Trophoblast cell (in vitro differentiated cells and primary cell): ENCODE data around the gene KLHDC9. TPM values are rescaled to one million over a fixed set of nuclear protein-coding genes. Genes with fewer than 3 reads are reported as not detected.

Experiments
- DNase-seq, 2 donors: peaks; one replicate each; pipeline ENCODE4 v3.0.0-alpha.2; 2016
- H2AFZ ChIP-seq: 2 replicates; pipeline ENCODE4 v1.6.1; 2013; ENCODE audit warnings: low read length, moderate library complexity, mild to moderate bottlenecking; ENCODE audit not compliant: insufficient read depth, poor library complexity
- H2AK5ac ChIP-seq: 2 replicates; pipeline ENCODE4 v1.6.1; 2013; ENCODE audit warnings: mild to moderate bottlenecking, low read length
- H2BK120ac ChIP-seq: 2 replicates; pipeline ENCODE4 v1.6.1; 2013; ENCODE audit warnings: low read length, mild to moderate bottlenecking, moderate library complexity; ENCODE audit not compliant: insufficient read depth, poor library complexity
- H2BK12ac ChIP-seq: 2 replicates; pipeline ENCODE4 v1.6.1; 2013; ENCODE audit warnings: mild to moderate bottlenecking, low read length, moderate library complexity
- H2BK5ac ChIP-seq: 2 replicates; pipeline ENCODE4 v1.6.1; 2013; ENCODE audit warnings: low read length, low read depth, moderate library complexity, mild to moderate bottlenecking; ENCODE audit not compliant: poor library complexity
- H3K14ac ChIP-seq: 2 replicates; pipeline ENCODE4 v1.6.1; 2013; ENCODE audit warnings: mild to moderate bottlenecking, low read length
- H3K18ac ChIP-seq: 2 replicates; pipeline ENCODE4 v1.6.1; 2013; ENCODE audit warnings: mild to moderate bottlenecking, low read length
- H3K23ac ChIP-seq: 2 replicates; pipeline ENCODE4 v1.6.1; 2013; ENCODE audit warnings: low read length
- H3K27ac ChIP-seq: 2 replicates; pipeline ENCODE4 v1.5.1; 2013; ENCODE audit warnings: low read depth, mild to moderate bottlenecking, inconsistent platforms, low read length, moderate library complexity
- H3K27me3 ChIP-seq: 2 replicates; pipeline ENCODE4 v1.6.1; 2013; ENCODE audit warnings: inconsistent platforms, mild to moderate bottlenecking, low read length, moderate library complexity; ENCODE audit not compliant: insufficient read depth
- H3K36me3 ChIP-seq, 2 experiments: 1 replicate in 1 of 2; 2 replicates in 1 of 2; pipeline ENCODE4 v1.6.1; 2013; ENCODE audit warnings: low read length in 2 of 2, mild to moderate bottlenecking in 2 of 2, moderate library complexity in 1 of 2; ENCODE audit not compliant: insufficient read depth in 2 of 2, control insufficient read depth in 1 of 2
- H3K4ac ChIP-seq: 2 replicates; pipeline ENCODE4 v1.6.1; 2013; ENCODE audit warnings: low read depth, mild to moderate bottlenecking, low read length, moderate library complexity
- H3K4me1 ChIP-seq, 2 experiments: 1 replicate in 1 of 2; 2 replicates in 1 of 2; pipeline ENCODE4 v1.6.1; 2013; ENCODE audit warnings: low read length in 2 of 2, mild to moderate bottlenecking in 2 of 2, moderate library complexity in 1 of 2; ENCODE audit not compliant: insufficient read depth in 2 of 2, control insufficient read depth in 1 of 2
- H3K4me2 ChIP-seq: 2 replicates; pipeline ENCODE4 v1.6.1; 2013; ENCODE audit warnings: inconsistent platforms, mild to moderate bottlenecking, low read length, moderate library complexity
- H3K4me3 ChIP-seq: 2 replicates; pipeline ENCODE4 v1.5.1; 2013; ENCODE audit warnings: mild to moderate bottlenecking, low read depth, low read length, inconsistent platforms
- H3K79me1 ChIP-seq: one replicate; pipeline ENCODE4 v1.6.1; 2013; ENCODE audit warnings: low read length
- H3K79me2 ChIP-seq: 2 replicates; pipeline ENCODE4 v1.6.1; 2013; ENCODE audit warnings: low read length, mild to moderate bottlenecking; ENCODE audit not compliant: control insufficient read depth, insufficient read depth, poor library complexity
- H3K9ac ChIP-seq: 2 replicates; pipeline ENCODE4 v1.6.1; 2013; ENCODE audit warnings: mild to moderate bottlenecking, low read length
- H3K9me3 ChIP-seq: 2 replicates; pipeline ENCODE4 v1.6.1; 2013; ENCODE audit warnings: low read depth, mild to moderate bottlenecking, control low read depth, inconsistent platforms, low read length; ENCODE audit not compliant: insufficient read depth
- H4K12ac ChIP-seq: 2 replicates; pipeline ENCODE4 v1.6.1; 2013; ENCODE audit warnings: low read depth, mild to moderate bottlenecking, low read length, moderate library complexity
- H4K8ac ChIP-seq: 2 replicates; pipeline ENCODE4 v1.6.1; 2013; ENCODE audit warnings: low read depth, mild to moderate bottlenecking, low read length, moderate library complexity
- H4K91ac ChIP-seq: one replicate; pipeline ENCODE4 v1.6.1; 2013; ENCODE audit warnings: low read depth, mild to moderate bottlenecking, low read length, moderate library complexity
- WGBS: extraction: QIAGEN DNeasy Blood & Tissue Kit; methylation state at CpG from one replicate; pipeline ENCODE4 v1.1.7; 2013; ENCODE audit warnings: missing lambda C conversion rate; ENCODE audit not compliant: insufficient read length, insufficient coverage; ENCODE audit errors: extremely low coverage; 5-methylcytosine and 5-hydroxymethylcytosine counted together
- polyA plus RNA-seq: library from polyadenylated mRNA; stranded (reverse); fragments of 200-250 nt; gene quantifications from 2 replicates; pipeline ENCODE4 v1.2.3, GENCODE V29; 2013

Gene KLHDC9
- polyA plus RNA-seq = 4.0 and 4.5 TPM in 2 replicates

DNA sequence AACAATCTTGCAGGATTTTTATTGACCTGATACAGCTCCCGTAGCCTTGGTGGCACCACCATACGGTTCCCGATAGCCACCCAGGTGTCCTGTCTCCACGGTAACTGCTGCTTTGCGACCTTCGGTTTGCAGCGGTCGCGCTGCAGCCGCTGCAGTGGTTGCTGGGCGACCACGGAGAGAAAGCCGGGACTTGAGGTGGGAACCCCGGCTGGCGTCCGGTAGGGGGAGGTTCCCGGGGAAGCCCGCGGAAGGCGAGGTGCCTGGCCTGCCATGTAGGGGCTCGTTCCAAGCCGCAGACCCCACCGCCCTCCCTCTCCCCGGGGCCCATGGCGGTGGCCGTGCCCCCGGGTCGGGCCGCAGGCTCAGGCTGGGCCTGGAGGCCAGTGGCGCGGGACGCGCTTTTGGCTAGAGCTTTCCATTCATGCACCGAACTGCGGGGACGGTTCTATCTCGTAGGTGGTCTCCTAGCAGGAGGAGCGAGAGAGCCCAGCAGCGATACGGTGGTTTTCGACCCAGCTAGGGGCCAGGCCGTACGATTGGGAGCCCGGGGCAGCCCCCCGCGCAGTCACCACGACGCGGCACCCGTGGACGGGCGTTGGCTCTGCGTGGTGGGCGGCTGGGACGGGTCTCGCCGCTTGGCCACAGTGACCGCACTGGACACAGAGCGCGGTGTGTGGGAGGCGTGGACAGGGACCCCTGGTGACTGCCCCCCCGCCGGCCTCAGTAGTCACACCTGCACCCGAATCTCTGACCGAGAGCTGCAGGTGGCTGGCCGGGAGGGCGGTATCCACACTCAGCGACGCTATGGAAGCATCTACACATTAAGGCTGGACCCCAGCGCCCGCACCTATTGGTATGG lies at the start of gene KLHDC9:
Gene KLHDC9 (plus strand): TSS at position 152 of the 859 bp plus-strand sequence. CDS start 175 bp downstream, at position 327.
- Histone ChIP-seq H3K79me2 (peaks cover 3% of the 10 kb centered on the region), H2BK120ac (peak within 1 kb of the TSS; percentile 35), H3K36me3 (peaks cover 12 to 21% of the 10 kb centered on the region in 2 experiments), H3K9me3 (no peaks in the 10 kb centered on the region), H3K9ac (peak within 1 kb of the TSS; percentile 82), H3K4me1 (peaks cover 10 to 11% of the 10 kb centered on the region in 2 experiments), H3K23ac (no peak within 1 kb of the TSS), H3K27me3 (no peaks in the 10 kb centered on the region), H3K18ac (peak within 1 kb of the TSS; percentile 76), H4K8ac (peak within 1 kb of the TSS; percentile 69), H2BK5ac (peak within 1 kb of the TSS; percentile 51), H3K79me1 (peaks cover 13% of the 10 kb centered on the region), H2BK12ac (peak within 1 kb of the TSS; percentile 78), H3K14ac (peak within 1 kb of the TSS; percentile 73), H4K91ac (peak within 1 kb of the TSS; percentile 87), H3K4me2 (peak within 1 kb of the TSS; percentile 92), H4K12ac (peak within 1 kb of the TSS; percentile 56), H2AFZ (peak within 1 kb of the TSS; percentile 63), H3K4ac (peak within 1 kb of the TSS; percentile 1), H3K4me3 (peak within 1 kb of the TSS; percentile 87), H3K27ac (peak within 1 kb of the TSS; percentile 1), H2AK5ac (peak within 1 kb of the TSS; percentile 12)
- DNase-seq = peak in 1 of 2 donors; percentile 68
- no CpG with 5 or more reads among the region's 71 CpGs for WGBS

- peaks cover 12% of the 10 kb centered on the region for H3K79me1 ChIP-seq
- no peak for DNase-seq
- H3K4ac ChIP-seq = no peak overlapping the region
- H3K4me1 ChIP-seq = peaks cover 4% of the 10 kb centered on the region in 2 experiments
- H2BK5ac ChIP-seq = no peak overlapping the region
- H3K23ac ChIP-seq = no peak overlapping the region
- no peak overlapping the region for H4K91ac ChIP-seq
- no CpG with 5 or more reads among the region's 5 CpGs for WGBS
- no peak overlapping the region for H3K4me3 ChIP-seq
- H3K9me3 ChIP-seq = peaks cover 16% of the 10 kb centered on the region
- no peak overlapping the region for H4K8ac ChIP-seq
- H4K12ac ChIP-seq = no peak overlapping the region
- H3K9ac ChIP-seq = no peak overlapping the region
- H3K27me3 ChIP-seq = no peaks in the 10 kb centered on the region
- H3K18ac ChIP-seq = no peak overlapping the region
- H2BK120ac ChIP-seq = no peak overlapping the region
- peaks cover 9% of the 10 kb centered on the region for H3K79me2 ChIP-seq
- H2AK5ac ChIP-seq = no peak overlapping the region
- no peak overlapping the region for H2AFZ ChIP-seq
- no peak overlapping the region for H3K14ac ChIP-seq
- H2BK12ac ChIP-seq = no peak overlapping the region
- H3K27ac ChIP-seq = no peak overlapping the region
- peaks cover 0 to 4% of the 10 kb centered on the region in 2 experiments for H3K36me3 ChIP-seq
- H3K4me2 ChIP-seq = no peak overlapping the region
Measured at GRCh38 chr1:161048949-161049722, 49.0 kb upstream of the KLHDC9 start.

DNA sequence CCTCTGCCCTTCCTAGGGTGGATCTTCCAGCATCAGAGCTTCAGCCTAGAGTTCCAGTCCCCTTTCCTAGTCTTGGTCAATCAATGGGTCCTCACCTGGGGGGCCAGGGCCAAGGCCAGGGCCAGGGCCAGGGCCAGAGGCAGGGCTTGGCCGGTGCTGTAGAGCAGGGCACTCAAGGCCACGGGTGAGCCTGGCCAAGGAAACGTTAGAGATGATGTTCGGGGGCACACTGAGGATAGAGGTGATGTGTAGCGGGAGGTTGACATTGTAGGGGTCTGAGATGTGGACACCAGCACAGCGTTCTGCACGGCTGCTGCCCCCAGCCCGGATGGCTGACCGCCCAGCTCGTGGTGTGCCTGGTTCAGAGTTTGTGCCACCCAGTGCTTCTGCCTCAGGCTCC lies 46.9 kb upstream of the KLHDC9 start:
- Histone ChIP-seq H3K4me3 (no peak overlapping the region), H3K27me3 (no peaks in the 10 kb centered on the region), H2BK5ac (no peak overlapping the region), H3K9me3 (peaks cover 16% of the 10 kb centered on the region), H3K79me2 (no peaks in the 10 kb centered on the region), H3K14ac (no peak overlapping the region), H4K8ac (no peak overlapping the region), H2BK120ac (peak overlapping the region; percentile 4), H3K9ac (no peak overlapping the region), H3K18ac (no peak overlapping the region), H3K79me1 (peaks cover 3% of the 10 kb centered on the region), H4K91ac (peak overlapping the region; percentile 37), H3K27ac (no peak overlapping the region), H3K36me3 (peaks cover 0 to 4% of the 10 kb centered on the region in 2 experiments), H3K4ac (no peak overlapping the region), H2BK12ac (no peak overlapping the region), H3K23ac (no peak overlapping the region), H2AK5ac (no peak overlapping the region), H3K4me1 (peaks cover 3 to 4% of the 10 kb centered on the region in 2 experiments), H4K12ac (no peak overlapping the region), H3K4me2 (no peak overlapping the region), H2AFZ (no peak overlapping the region)
- no CpG with 5 or more reads among the region's 10 CpGs for WGBS
- no peak for DNase-seq

DNA sequence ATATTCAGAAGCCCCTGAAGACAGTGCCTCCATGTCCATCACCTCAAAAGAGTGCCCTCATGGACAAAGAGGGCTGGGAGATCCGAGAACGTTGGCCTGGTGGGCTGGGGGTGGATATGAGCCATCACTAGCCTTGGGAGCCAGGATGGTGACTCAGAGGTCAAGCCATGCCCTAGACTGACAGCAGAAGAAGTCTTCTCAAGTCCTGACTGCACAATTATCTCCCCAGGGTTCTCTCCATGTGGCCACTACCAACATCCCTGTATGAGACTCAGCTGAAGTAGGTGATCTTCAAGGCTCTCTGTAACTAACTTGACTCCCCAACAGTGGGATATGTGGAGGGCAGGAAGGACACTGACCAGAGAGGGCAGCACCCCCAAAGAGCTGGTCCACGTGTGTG lies 45.3 kb upstream of the KLHDC9 start:
- Histone ChIP-seq H2AK5ac (no peak overlapping the region), H2AFZ (no peak overlapping the region), H2BK120ac (no peak overlapping the region), H4K12ac (no peak overlapping the region), H3K27me3 (no peaks in the 10 kb centered on the region), H3K79me2 (no peaks in the 10 kb centered on the region), H3K23ac (no peak overlapping the region), H2BK12ac (no peak overlapping the region), H3K4ac (no peak overlapping the region), H3K4me3 (no peak overlapping the region), H3K4me2 (no peak overlapping the region), H3K27ac (no peak overlapping the region), H3K14ac (no peak overlapping the region), H4K91ac (no peak overlapping the region), H3K9ac (no peak overlapping the region), H3K9me3 (peaks cover 14% of the 10 kb centered on the region), H3K79me1 (no peaks in the 10 kb centered on the region), H3K36me3 (peaks cover 0 to 4% of the 10 kb centered on the region in 2 experiments), H3K4me1 (peaks cover 2 to 4% of the 10 kb centered on the region in 2 experiments), H3K18ac (no peak overlapping the region), H2BK5ac (no peak overlapping the region), H4K8ac (no peak overlapping the region)
- no peak for DNase-seq
- no CpG with 5 or more reads among the region's 3 CpGs for WGBS
